HL-60 (cell line): Measurements from ENCODE around the gene NFATC4.

ENCODE experiments used
- DNase-seq, 2 experiments: peaks; one replicate each; pipeline ENCODE4 v3.0.0-alpha.2; 2010 to 2020; ENCODE audit warnings: low read depth in 1 of 2, low spot score in 1 of 2
- H3K27ac ChIP-seq: fragments of 250-450 bp; sonication (Bioruptor Pico); replicated peaks from 2 replicates; pipeline ENCODE4 v1.5.1; 2020; ENCODE audit warnings: mild to moderate bottlenecking, moderate library complexity
- H3K27me3 ChIP-seq: fragments of 250-450 bp; sonication (Bioruptor Pico); 2 replicates; pipeline ENCODE4 v1.5.1; 2021; ENCODE audit warnings: mild to moderate bottlenecking, moderate library complexity; ENCODE audit not compliant: insufficient read depth, poor library complexity, severe bottlenecking
- H3K4me3 ChIP-seq: replicated peaks from 2 replicates; pipeline ENCODE4 v1.5.1; 2011; ENCODE audit warnings: mild to moderate bottlenecking, control low read depth, low read length; ENCODE audit not compliant: insufficient read depth
- CTCF ChIP-seq: IDR thresholded peaks from one replicate; pipeline ENCODE4 v1.5.1; 2011; ENCODE audit warnings: low read length, control low read depth, inconsistent platforms; ENCODE audit not compliant: insufficient read depth
- GABPA ChIP-seq: IDR thresholded peaks from 2 replicates; pipeline ENCODE4 v1.6.1; 2012; ENCODE audit warnings: low read depth
- POLR2AphosphoS5 ChIP-seq: IDR thresholded peaks from 2 replicates; pipeline ENCODE4 v1.6.1; 2012; ENCODE audit warnings: low read depth
- SPI1 ChIP-seq: IDR thresholded peaks from 2 replicates; pipeline ENCODE4 v1.6.1; 2012; ENCODE audit warnings: low read depth, mild to moderate bottlenecking, borderline replicate concordance
- TF ChIP-seq, protein P1 (sequence below): IDR thresholded peaks from 2 replicates; pipeline ENCODE4 v1.6.1; 2012; ENCODE audit warnings: low read depth; ENCODE audit not compliant: insufficient replicate concordance

NFATC4 gene

DNA sequence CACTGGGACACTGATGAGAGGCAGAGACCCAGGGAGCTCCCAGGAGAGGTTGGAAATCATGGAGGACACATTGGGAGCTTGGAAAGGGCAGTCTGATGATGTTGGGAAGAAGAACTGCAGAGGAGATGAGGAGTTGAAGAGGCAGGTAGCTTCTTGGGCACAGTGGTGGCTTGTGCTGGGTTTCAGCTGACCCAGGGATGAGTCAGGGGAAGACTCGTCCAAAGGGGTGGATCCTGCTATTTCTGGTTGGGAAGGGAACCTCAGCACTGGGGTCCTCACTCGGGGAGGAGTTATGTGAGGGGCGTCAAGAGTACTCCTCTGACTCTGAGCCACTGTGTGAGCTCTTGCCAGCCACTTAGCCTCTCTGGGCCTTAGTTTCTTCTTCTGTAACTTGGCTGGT is 44.6 kb upstream of the NFATC4 start:
- Histone ChIP-seq H3K27ac (no peak overlapping the region), H3K27me3 (no peaks in the 10 kb centered on the region), H3K4me3 (no peak overlapping the region)
- DNase-seq, result no peak
- TF ChIP-seq, protein P1, sequence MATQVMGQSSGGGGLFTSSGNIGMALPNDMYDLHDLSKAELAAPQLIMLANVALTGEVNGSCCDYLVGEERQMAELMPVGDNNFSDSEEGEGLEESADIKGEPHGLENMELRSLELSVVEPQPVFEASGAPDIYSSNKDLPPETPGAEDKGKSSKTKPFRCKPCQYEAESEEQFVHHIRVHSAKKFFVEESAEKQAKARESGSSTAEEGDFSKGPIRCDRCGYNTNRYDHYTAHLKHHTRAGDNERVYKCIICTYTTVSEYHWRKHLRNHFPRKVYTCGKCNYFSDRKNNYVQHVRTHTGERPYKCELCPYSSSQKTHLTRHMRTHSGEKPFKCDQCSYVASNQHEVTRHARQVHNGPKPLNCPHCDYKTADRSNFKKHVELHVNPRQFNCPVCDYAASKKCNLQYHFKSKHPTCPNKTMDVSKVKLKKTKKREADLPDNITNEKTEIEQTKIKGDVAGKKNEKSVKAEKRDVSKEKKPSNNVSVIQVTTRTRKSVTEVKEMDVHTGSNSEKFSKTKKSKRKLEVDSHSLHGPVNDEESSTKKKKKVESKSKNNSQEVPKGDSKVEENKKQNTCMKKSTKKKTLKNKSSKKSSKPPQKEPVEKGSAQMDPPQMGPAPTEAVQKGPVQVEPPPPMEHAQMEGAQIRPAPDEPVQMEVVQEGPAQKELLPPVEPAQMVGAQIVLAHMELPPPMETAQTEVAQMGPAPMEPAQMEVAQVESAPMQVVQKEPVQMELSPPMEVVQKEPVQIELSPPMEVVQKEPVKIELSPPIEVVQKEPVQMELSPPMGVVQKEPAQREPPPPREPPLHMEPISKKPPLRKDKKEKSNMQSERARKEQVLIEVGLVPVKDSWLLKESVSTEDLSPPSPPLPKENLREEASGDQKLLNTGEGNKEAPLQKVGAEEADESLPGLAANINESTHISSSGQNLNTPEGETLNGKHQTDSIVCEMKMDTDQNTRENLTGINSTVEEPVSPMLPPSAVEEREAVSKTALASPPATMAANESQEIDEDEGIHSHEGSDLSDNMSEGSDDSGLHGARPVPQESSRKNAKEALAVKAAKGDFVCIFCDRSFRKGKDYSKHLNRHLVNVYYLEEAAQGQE, result no peak
- no peak for TF ChIP-seq POLR2AphosphoS5
- no peak for TF ChIP-seq GABPA
- TF ChIP-seq CTCF, result no peak
- TF ChIP-seq SPI1, result no peak

DNA sequence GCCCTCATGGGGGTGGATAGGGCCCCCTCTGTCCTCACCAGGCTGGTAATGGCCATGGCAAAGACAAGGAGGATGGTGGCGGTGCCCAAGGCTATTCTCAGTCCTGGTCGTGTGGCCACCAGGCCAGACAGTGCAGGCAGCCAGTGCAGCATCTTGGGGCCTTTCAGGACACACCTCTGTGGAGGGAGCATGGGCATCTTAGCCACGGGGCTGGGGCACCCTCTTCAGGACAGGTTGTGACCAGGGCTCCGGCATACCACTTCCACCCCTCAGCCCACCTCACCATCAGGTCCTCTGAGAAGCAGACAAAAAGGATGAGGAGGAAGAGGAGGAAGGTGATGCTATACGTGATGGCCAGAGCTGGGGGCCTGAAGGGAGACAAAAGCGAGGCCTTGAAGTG is 44.0 kb upstream of the NFATC4 start:
- no peaks in the 10 kb centered on the region for H3K27me3 ChIP-seq
- TF ChIP-seq, protein P1, result no peak
- TF ChIP-seq POLR2AphosphoS5, result no peak
- TF ChIP-seq SPI1, result no peak
- H3K4me3 ChIP-seq, result no peak overlapping the region
- H3K27ac ChIP-seq, result no peak overlapping the region
- no peak for DNase-seq

- TF ChIP-seq SPI1 (no peak), POLR2AphosphoS5 (no peak), CTCF (no peak), GABPA (no peak)
- TF ChIP-seq, protein P1, result no peak
- H3K27ac ChIP-seq, result no peak overlapping the region
- H3K4me3 ChIP-seq, result no peak overlapping the region
- DNase-seq, result no peak
- H3K27me3 ChIP-seq, result no peaks in the 10 kb centered on the region
Measured at GRCh38 chr14:24325041-24325530, 42.9 kb upstream of the NFATC4 start.

GRCh38 chr14:24325963-24326362 is 42.0 kb upstream of the NFATC4 start:
- TF ChIP-seq GABPA (no peak), SPI1 (no peak), CTCF (no peak), POLR2AphosphoS5 (no peak)
- TF ChIP-seq, protein P1, result no peak
- DNase-seq, result no peak

More at GRCh38 chr14:24325963-24326362, 42.0 kb upstream of the NFATC4 start:
- Histone ChIP-seq H3K27me3 (no peaks in the 10 kb centered on the region), H3K27ac (no peak overlapping the region), H3K4me3 (no peak overlapping the region)
